Hepatocyte (in vitro differentiated cells): Measurements from ENCODE around the gene TMEM150B. TPM values are rescaled to one million over a fixed set of nuclear protein-coding genes. Genes with fewer than 3 reads are reported as not detected.
A peak's percentile ranks its signal among the peaks of the same experiment; 100 is the strongest.

Experiments
- DNase-seq: peaks from one replicate; pipeline ENCODE4 v3.0.0-alpha.2; 2016; ENCODE audit warnings: low spot score
- H2AFZ ChIP-seq: fragments of 200-600 bp; sonication (generic); 2 replicates; pipeline ENCODE4 v1.6.0; 2016; ENCODE audit warnings: antibody characterized with exemption, mild to moderate bottlenecking
- H3K27ac ChIP-seq: fragments of 200-600 bp; sonication (generic); 2 replicates; pipeline ENCODE4 v1.5.1; 2016; ENCODE audit warnings: mild to moderate bottlenecking
- H3K27me3 ChIP-seq: fragments of 200-600 bp; sonication (generic); 2 replicates; pipeline ENCODE4 v1.6.1; 2016
- H3K36me3 ChIP-seq: fragments of 200-600 bp; sonication (generic); replicated peaks from 2 replicates; pipeline ENCODE4 v1.5.1; 2016; ENCODE audit warnings: low read depth; ENCODE audit not compliant: insufficient read depth
- H3K4me1 ChIP-seq: fragments of 200-600 bp; sonication (generic); 2 replicates; pipeline ENCODE4 v1.5.1; 2016; ENCODE audit warnings: mild to moderate bottlenecking, moderate library complexity; ENCODE audit not compliant: insufficient read depth
- H3K4me2 ChIP-seq: fragments of 200-600 bp; sonication (generic); 2 replicates; pipeline ENCODE4 v1.6.0; 2016
- H3K4me3 ChIP-seq: fragments of 200-600 bp; sonication (generic); 2 replicates; pipeline ENCODE4 v1.5.1; 2016; ENCODE audit warnings: mild to moderate bottlenecking
- H3K79me2 ChIP-seq: fragments of 200-600 bp; sonication (generic); 2 replicates; pipeline ENCODE4 v1.6.0; 2017; ENCODE audit warnings: mild to moderate bottlenecking
- H3K9me2 ChIP-seq: fragments of 200-600 bp; sonication (generic); replicated peaks from 2 replicates; pipeline ENCODE4 v1.6.0; 2017; ENCODE audit warnings: mild to moderate bottlenecking; ENCODE audit not compliant: insufficient read depth
- H3K9me3 ChIP-seq: fragments of 200-600 bp; sonication (generic); 2 replicates; pipeline ENCODE4 v1.5.1; 2016; ENCODE audit warnings: low read depth, mild to moderate bottlenecking
- H4K20me1 ChIP-seq: fragments of 200-600 bp; sonication (generic); 2 replicates; pipeline ENCODE4 v1.6.0; 2016; ENCODE audit warnings: mild to moderate bottlenecking; ENCODE audit not compliant: insufficient read depth, poor library complexity, severe bottlenecking
- EZH2 ChIP-seq: fragments of 200-600 bp; sonication (generic); IDR thresholded peaks from 2 replicates; pipeline ENCODE4 v1.6.1; 2016; ENCODE audit warnings: antibody characterized with exemption, mild to moderate bottlenecking, borderline replicate concordance
- EZH2phosphoT487 ChIP-seq: fragments of 200-600 bp; sonication (generic); IDR thresholded peaks from one replicate; pipeline ENCODE4 v1.6.1; 2018; ENCODE audit warnings: antibody characterized with exemption, mild to moderate bottlenecking, low read depth, moderate library complexity; ENCODE audit not compliant: unreplicated experiment, severe bottlenecking
- WGBS: methylation state at CpG from one replicate; pipeline ENCODE4 v1.1.6; 2016; ENCODE audit warnings: low lambda C conversion rate; ENCODE audit errors: missing lambda C conversion rate; 5-methylcytosine and 5-hydroxymethylcytosine counted together
- polyA plus RNA-seq: library from polyadenylated mRNA; unstranded; fragments of >200 nt; fragmentation: Nextera tagmentation; extraction: Ambion mirVana; gene quantifications from 2 replicates; pipeline ENCODE4 v1.2.1, GENCODE V29; 2016
- total RNA-seq: library from RNA; depleted of rRNA; stranded (reverse); fragments of >200 nt; gene quantifications from 2 replicates; pipeline ENCODE4 v1.2.3, GENCODE V29; 2014
- TF ChIP-seq, protein P1 (sequence below): fragments of 200-600 bp; sonication (generic); IDR thresholded peaks from 2 replicates; pipeline ENCODE4 v1.5.1; 2016; ENCODE audit warnings: antibody characterized with exemption, mild to moderate bottlenecking; ENCODE audit not compliant: poor library complexity

Gene TMEM150B
- total and polyA plus RNA-seq, 2 experiments from 2014 or later: 9.2 to 25.4 TPM

DNA sequence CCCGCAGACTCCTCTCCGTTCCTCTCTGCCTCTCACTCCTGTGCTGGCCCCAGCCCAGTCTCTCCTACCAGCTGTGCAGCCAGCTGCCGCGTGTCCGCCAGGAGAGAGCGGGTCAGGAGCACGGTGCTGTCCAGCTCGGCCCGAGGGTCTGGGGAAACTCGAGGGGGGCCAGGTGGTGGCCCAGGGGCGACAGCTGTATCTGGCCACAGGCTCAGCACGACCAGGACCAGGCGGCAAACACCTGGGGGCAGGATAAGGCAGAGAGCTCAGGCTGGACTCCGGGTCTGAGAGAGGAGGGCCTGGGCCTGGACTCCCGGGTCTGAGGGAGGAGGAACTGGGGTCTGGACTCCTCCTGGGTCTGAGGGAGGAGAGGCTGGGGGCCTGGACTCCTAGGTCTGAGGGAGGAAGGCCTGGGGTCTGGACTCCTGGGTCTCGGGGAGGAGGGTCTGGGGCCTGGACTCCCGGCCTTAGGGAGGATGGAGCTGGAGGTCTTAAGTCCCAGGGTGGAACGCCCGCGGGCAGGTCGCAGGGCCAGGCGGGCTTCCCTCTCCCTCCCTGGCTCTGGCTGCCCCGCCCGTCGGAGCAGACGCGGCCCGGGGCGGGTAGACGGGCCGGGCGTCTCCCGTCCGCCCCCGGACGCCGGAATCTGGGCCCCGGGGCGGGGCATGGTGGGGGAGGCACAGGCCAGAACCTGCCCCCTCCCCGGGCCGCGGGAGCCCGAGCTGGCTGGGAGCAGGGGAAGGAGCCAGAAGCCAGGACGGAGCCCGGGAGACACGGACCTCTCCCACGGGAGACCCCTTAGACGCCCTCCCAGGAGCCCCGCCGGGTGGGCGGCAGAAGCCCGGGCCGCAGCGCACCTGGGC is 43.8 kb upstream of the TMEM150B start:
- Histone ChIP-seq H4K20me1 (no peaks in the 10 kb centered on the region), H3K27me3 (peaks cover 45% of the 10 kb centered on the region), H3K4me3 (no peak overlapping the region), H3K4me1 (peaks cover 18% of the 10 kb centered on the region), H3K36me3 (no peaks in the 10 kb centered on the region), H3K9me2 (no peaks in the 10 kb centered on the region), H3K9me3 (no peaks in the 10 kb centered on the region), H3K4me2 (peak overlapping the region; percentile 98), H3K27ac (no peak overlapping the region), H3K79me2 (no peaks in the 10 kb centered on the region), H2AFZ (no peak overlapping the region)
- DNase-seq: peak; percentile 80
- 40% methylated on average over 17 of the region's 54 CpGs for WGBS
- TF ChIP-seq EZH2phosphoT487 (no peak), EZH2 (no peak)
- TF ChIP-seq, protein P1, sequence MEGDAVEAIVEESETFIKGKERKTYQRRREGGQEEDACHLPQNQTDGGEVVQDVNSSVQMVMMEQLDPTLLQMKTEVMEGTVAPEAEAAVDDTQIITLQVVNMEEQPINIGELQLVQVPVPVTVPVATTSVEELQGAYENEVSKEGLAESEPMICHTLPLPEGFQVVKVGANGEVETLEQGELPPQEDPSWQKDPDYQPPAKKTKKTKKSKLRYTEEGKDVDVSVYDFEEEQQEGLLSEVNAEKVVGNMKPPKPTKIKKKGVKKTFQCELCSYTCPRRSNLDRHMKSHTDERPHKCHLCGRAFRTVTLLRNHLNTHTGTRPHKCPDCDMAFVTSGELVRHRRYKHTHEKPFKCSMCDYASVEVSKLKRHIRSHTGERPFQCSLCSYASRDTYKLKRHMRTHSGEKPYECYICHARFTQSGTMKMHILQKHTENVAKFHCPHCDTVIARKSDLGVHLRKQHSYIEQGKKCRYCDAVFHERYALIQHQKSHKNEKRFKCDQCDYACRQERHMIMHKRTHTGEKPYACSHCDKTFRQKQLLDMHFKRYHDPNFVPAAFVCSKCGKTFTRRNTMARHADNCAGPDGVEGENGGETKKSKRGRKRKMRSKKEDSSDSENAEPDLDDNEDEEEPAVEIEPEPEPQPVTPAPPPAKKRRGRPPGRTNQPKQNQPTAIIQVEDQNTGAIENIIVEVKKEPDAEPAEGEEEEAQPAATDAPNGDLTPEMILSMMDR: no peak

GRCh38 chr19:55368106-55368505 is 43.0 kb upstream of the TMEM150B start:
- no peaks in the 10 kb centered on the region for H4K20me1 ChIP-seq
- no peak overlapping the region for H3K4me2 ChIP-seq
- H3K79me2 ChIP-seq: no peaks in the 10 kb centered on the region
- H2AFZ ChIP-seq: no peak overlapping the region
- H3K27me3 ChIP-seq: peaks cover 39% of the 10 kb centered on the region
- no peak overlapping the region for H3K4me3 ChIP-seq
- H3K4me1 ChIP-seq: peaks cover 12% of the 10 kb centered on the region
- H3K9me3 ChIP-seq: no peaks in the 10 kb centered on the region
- no peaks in the 10 kb centered on the region for H3K9me2 ChIP-seq
- no peak for DNase-seq
- WGBS: 95% methylated on average over 10 of the region's 16 CpGs
- H3K36me3 ChIP-seq: no peaks in the 10 kb centered on the region
- no peak overlapping the region for H3K27ac ChIP-seq
- TF ChIP-seq, protein P1: no peak
- no peak for TF ChIP-seq EZH2
- no peak for TF ChIP-seq EZH2phosphoT487

DNA sequence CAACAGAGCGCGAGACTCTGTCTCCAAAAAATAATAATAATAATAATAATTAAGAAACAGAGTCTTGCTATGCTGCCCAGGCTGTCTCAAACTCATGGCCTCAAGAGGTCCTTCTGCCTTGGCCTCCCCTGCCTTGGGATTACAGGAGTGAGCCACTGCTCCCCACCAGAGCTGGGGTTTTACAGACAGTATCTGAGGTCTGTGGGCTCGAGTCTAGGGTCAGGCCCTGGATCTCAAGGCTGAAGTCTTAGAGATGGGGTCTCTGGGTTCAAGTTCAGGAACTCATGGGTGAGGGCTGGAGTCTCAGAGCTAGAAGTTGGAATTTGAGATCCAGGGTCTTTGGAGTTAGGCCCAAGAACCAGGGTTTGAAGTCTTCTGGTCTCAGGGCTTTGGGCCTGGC is 41.6 kb upstream of the TMEM150B start:
- TF ChIP-seq EZH2phosphoT487 (no peak), EZH2 (no peak)
- TF ChIP-seq, protein P1: no peak
- Histone ChIP-seq H3K9me2 (no peaks in the 10 kb centered on the region), H2AFZ (no peak overlapping the region), H4K20me1 (no peaks in the 10 kb centered on the region), H3K79me2 (no peaks in the 10 kb centered on the region), H3K36me3 (no peaks in the 10 kb centered on the region), H3K27me3 (peaks cover 32% of the 10 kb centered on the region), H3K4me3 (no peak overlapping the region), H3K4me2 (no peak overlapping the region), H3K4me1 (peaks cover 12% of the 10 kb centered on the region), H3K27ac (no peak overlapping the region), H3K9me3 (no peaks in the 10 kb centered on the region)
- WGBS: 96% methylated on average over 3 of the region's 3 CpGs
- no peak for DNase-seq
